HG03439 (cell line): ENCODE measurements around the gene LRRC9.
A peak's percentile ranks its signal among the peaks of the same experiment; 100 is the strongest.
"Not testable (repeated sequence)": the region's sequence is repeated elsewhere in the genome, so short reads cannot be mapped to it uniquely, and the experiment has no call there.

Experiments used
- ATAC-seq: cut with Tn5 transposase; IDR thresholded peaks from one replicate; pipeline ENCODE4 v1.9.1; 2021; ENCODE audit warnings: mild to moderate bottlenecking, moderate library complexity; ENCODE audit not compliant: unreplicated experiment

LRRC9 gene

GRCh38 chr14:59952141-59952540, 32.2 kb downstream of the LRRC9 start:
- ATAC-seq = not testable (repeated sequence)

- ATAC-seq = not testable (repeated sequence)
These were observed 37.9 kb downstream of the LRRC9 start for GRCh38 chr14:59957890-59958289.

GRCh38 chr14:59959668-59960067, 39.7 kb downstream of the LRRC9 start:
- no peak for ATAC-seq

DNA sequence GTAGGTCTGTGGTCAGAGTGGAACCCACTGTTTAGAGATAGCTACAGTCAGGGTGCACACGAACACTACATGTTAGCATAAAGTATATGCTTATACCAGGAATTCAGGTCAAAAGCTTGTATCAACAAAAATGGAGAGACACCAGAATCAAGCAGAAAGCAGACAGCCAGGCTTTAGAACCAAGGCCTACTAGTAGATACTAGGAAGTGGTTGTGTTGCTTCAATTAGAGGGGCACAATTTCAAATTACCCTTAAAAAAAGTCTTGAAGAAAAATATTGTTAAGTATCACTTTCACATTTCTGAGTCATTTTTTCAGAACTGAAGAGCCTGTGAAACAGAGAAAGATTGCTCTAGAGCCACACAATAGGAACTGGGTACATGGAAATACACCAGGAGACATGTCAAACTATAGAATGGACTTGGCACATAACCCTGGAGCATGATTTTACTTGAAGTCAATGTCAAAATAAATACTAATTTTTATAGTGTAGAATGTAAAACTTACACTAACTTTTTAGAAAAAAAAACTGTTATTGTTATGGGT, 41.6 kb downstream of the LRRC9 start:
- peak; percentile 40 for ATAC-seq

- ATAC-seq = peak; percentile 22
These were observed 44.5 kb downstream of the LRRC9 start for GRCh38 chr14:59964251-59965007.

DNA sequence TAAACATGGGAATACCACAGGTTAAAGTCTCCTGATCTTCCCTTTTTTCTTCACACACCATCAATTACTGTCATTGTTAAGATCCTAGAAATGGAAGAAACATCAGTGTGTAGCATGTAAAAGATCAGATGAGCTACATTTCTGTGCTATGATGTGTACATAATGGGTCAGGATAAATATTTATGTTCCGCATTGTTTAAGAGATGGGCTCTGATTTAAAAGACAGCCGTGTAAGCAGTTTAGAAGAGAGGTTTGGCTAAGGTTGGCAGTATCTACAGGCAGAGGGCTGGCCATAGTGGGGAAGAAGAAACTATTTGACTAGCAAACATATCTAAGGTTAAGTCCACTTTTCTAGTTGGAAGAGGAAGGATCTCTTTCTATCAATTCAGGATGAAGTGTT, 49.4 kb downstream of the LRRC9 start:
- no peak for ATAC-seq

DNA sequence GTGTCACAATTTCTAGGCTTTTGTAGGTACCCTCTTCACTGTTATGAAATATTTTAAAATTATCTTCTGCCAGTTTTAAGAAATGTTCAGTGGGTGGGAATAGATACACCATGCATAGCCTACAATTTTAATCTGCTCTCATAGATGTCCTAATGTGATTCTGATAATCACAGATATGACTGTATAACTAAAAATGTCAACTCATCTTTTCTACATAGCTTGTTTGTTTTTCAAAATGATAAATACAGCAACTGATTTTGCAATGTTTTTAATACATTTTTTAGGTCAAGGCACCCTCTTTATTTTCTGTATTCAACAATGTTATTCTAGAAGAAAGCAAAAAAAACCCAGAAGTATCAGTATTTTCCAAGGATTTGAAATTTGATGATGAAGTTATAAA, 61.6 kb downstream of the LRRC9 start:
- ATAC-seq = no peak

DNA sequence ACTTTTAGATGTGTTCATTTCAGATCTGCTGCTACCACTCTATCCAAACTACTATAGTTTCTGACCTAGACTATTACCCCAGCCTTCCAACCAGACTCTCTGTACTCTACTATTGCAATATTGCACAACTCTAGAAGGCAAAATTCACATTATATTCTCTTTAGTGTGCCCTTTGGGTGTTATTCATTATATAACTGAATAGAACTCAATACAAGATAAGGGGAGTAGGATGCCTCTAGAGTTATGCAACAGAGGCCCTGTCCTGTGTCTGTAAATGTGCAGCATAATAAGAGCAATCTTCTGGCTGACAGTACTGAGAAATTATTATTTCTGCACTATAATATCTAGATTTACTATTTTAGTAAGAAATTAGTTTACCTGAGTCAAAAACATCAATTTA, 63.1 kb downstream of the LRRC9 start:
- ATAC-seq = no peak

DNA sequence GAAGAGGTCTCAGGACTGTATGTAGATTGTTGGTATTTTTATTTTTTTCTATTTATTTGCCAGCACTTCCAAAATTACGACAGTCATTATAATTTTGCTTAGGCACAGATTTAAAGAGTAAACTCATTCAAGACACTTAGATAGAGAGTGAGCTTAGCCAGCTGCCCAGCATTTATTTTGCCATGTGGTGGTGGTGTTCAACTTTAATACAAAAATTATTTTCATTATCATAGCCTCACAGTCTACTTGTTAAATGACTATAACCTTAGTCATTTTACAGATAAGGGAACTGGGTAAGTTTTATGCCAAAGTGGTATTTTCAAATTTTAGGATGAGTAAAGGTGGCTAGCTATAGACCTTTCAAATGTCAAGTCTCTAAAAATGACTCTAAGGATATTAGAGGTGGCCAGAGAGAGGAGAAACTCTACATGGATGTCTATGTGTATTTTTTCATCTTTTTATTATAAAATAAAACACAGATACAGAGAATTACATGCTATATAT, 66.7 kb downstream of the LRRC9 start:
- no peak for ATAC-seq

- ATAC-seq = no peak
These were observed 77.5 kb downstream of the LRRC9 start for GRCh38 chr14:59997449-59997848.

- ATAC-seq = no peak
These were observed 78.0 kb downstream of the LRRC9 start for GRCh38 chr14:59997966-59998365.

GRCh38 chr14:59998564-59998963, 78.6 kb downstream of the LRRC9 start:
- no peak for ATAC-seq

DNA sequence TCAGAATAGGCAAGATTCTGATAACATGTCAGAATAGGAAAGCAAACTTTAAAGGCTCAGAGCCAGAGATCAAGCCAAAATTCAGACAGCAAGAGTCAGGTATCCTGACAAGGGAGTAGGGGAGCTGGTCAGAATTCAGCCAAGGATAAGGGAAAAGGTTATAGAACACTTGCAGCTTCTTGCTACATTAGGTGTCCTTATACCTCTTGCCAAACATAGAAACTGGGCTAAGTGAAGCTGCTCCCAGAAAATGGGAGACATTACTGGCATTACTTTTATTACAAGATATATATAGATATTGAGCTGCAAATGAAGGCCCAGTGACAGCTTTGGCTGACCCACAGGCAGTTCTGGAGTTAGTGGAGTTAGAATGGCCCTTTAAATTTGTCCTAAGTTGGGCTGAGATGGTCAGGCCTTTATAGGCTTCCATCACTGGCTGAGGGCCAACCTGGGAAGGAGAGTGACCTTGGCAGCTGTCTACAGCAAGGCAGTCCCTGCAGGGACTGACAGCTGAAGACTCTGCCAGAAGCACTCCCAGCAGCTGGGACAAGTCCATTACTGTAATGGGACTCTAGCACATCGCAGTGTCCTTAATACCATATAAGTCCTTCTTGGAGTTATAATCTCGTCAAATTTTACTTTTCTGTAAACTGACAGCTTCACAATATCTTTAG, 83.0 kb downstream of the LRRC9 start:
- ATAC-seq = no peak

GRCh38 chr14:60003991-60004390, 84.0 kb downstream of the LRRC9 start:
- ATAC-seq = no peak

DNA sequence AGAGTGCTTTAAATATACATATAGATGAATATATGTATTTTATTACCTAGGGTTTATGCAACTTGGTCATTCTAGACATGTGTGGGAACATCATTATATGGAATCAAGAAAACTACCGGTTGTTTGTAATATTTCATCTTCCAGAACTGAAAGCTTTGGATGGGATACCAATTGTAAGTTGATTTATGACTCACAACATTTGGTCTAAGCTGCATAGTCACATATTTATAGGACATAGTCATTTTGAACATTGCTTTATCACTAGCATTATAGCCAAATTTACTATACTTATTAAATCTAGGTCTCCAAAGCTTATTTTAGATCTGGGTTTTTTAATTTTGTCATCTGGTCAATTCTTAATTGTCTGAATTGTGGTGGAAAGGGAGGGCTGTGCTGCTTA, 88.1 kb downstream of the LRRC9 start:
- ATAC-seq = no peak

GRCh38 chr14:60010263-60010662, 90.3 kb downstream of the LRRC9 start:
- ATAC-seq = not testable (repeated sequence)

- ATAC-seq = no peak
These were observed 94.5 kb downstream of the LRRC9 start for GRCh38 chr14:60014402-60014801.

GRCh38 chr14:60021619-60022018, 101.7 kb downstream of the LRRC9 start:
- ATAC-seq = no peak

DNA sequence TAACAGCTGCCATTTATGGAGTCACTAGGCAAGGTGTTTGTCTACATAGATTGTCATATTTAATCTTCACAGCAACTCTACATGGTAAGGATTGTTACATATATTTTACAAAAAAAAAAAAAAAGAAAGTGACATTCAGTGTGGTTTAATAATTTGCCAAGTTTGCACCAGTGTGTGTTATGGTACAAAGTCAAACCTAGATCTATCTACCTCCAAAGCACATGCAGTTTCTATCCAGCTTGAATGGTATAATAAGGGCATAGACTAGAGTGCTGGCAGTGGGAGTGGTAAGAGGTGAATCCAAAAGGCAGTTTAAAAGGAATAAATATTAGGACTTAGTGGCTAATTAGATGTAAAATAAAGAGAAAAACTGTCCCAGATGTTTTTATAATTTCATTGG, 105.6 kb downstream of the LRRC9 start:
- no peak for ATAC-seq

- no peak for ATAC-seq
These were observed 115.2 kb downstream of the LRRC9 start for GRCh38 chr14:60035177-60035576.

DNA sequence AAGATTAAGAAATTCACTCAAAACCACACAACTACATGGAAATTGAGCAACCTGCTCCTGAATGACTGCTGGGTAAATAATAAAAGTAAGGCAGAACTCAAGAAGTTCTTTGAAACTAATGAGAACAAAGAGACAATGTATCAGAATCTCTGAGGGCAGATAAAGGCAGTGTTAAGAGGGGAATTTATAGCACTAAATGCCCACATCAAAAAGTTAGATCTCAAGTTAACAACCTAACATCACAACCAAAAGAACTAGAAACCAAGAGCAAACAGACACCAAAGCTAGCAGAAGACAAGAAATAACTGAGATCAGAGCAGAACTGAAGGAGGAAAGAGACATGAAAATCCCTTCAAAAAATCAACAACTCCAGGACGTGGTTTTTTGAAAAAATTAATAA, 128.0 kb downstream of the LRRC9 start:
- not testable (repeated sequence) for ATAC-seq

GRCh38 chr14:60051721-60052221, 131.8 kb downstream of the LRRC9 start:
- no peak for ATAC-seq
